AG09319 (cell line): ENCODE measurements around the gene ARF6.

Experiments used
- DNase-seq: peaks from one replicate; pipeline ENCODE4 v3.0.0-alpha.2; 2010; ENCODE audit warnings: low read depth; ENCODE audit errors: extremely low read depth
- CTCF ChIP-seq: IDR thresholded peaks from 2 replicates; pipeline ENCODE4 v1.5.1; 2011; ENCODE audit warnings: low read depth, mild to moderate bottlenecking, inconsistent platforms, low read length, moderate library complexity

ARF6 gene

GRCh38 chr14:49892636-49893308 is at the start of gene ARF6:
TSS of gene ARF6 (plus strand) at chr14:49893082. CDS start at chr14:49893737, 655 bp downstream.
- TF ChIP-seq CTCF = no peak; the same call in 1 of the 2 replicates
- DNase-seq = peak; percentile 94

- DNase-seq = no peak
- TF ChIP-seq CTCF = no peak
Observed at GRCh38 chr14:49849213-49849847, 43.6 kb upstream of the ARF6 start.

- no peak for DNase-seq
- no peak for TF ChIP-seq CTCF
Observed at GRCh38 chr14:49851813-49852212, 41.1 kb upstream of the ARF6 start.

GRCh38 chr14:49852301-49853157 is 40.4 kb upstream of the ARF6 start, which contains the start of gene NEMF:
TSS of gene NEMF (minus strand) at chr14:49852788. CDS start at chr14:49852753, 35 bp downstream.
- peak; percentile 62 for DNase-seq
- peak; percentile 80 for TF ChIP-seq CTCF

GRCh38 chr14:49853158-49853477 is 39.8 kb upstream of the ARF6 start:
- no peak for DNase-seq
- no peak for TF ChIP-seq CTCF

- DNase-seq = peak; percentile 39
Observed at GRCh38 chr14:49853572-49854375, 39.1 kb upstream of the ARF6 start.

More at GRCh38 chr14:49853572-49854375, 39.1 kb upstream of the ARF6 start:
- TF ChIP-seq CTCF = peak; percentile 69
